HepG2 (cell line): Measurements from ENCODE around the gene AMIGO3. TPM values are rescaled to one million over a fixed set of nuclear protein-coding genes. Genes with fewer than 3 reads are reported as not detected.

Experiments
- BRCA1 ChIP-seq: sonication (generic); formaldehyde crosslinking; IDR thresholded peaks from 2 replicates; pipeline ENCODE4 v1.4.0; 2020; ENCODE audit warnings: missing genetic modification reagents
- CBX1 ChIP-seq: IDR thresholded peaks from one replicate; pipeline ENCODE4 v1.6.1; 2016; ENCODE audit warnings: antibody characterized with exemption, low read depth
- CREB1 ChIP-seq, 2 experiments: fragments of 450-650 bp in 1 of 2; IDR thresholded peaks; 2 replicates each; pipeline ENCODE4 v1.6.1; 2016 to 2017; ENCODE audit warnings: control low read depth in 1 of 2, mild to moderate bottlenecking in 1 of 2, missing compliant biosample characterization in 1 of 2, missing genetic modification characterization in 1 of 2
- FOXP1 ChIP-seq, 2 experiments: fragments of 450-650 bp in 1 of 2; IDR thresholded peaks; 2 replicates each; pipeline ENCODE4 v1.6.1; 2017 to 2018; ENCODE audit warnings: antibody characterized with exemption in 1 of 2
- HMG20B ChIP-seq: conservative IDR thresholded peaks from 2 replicates; pipeline ENCODE4 v1.6.1; 2016; ENCODE audit warnings: missing genetic modification reagents, missing compliant biosample characterization
- JARID2 ChIP-seq: sonication (generic); formaldehyde crosslinking; IDR thresholded peaks from 2 replicates; pipeline ENCODE4 v1.8.1; 2023; ENCODE audit warnings: missing genetic modification reagents, inconsistent platforms; ENCODE audit not compliant: insufficient replicate concordance
- MYC ChIP-seq: sonication (generic); formaldehyde crosslinking; IDR thresholded peaks from 2 replicates; pipeline ENCODE4 v1.9.0; 2021; ENCODE audit warnings: missing genetic modification reagents, borderline replicate concordance
- PATZ1 ChIP-seq: sonication (generic); formaldehyde crosslinking; IDR thresholded peaks from 2 replicates; pipeline ENCODE4 v1.4.0; 2020; ENCODE audit warnings: missing genetic modification reagents
- POLR2AphosphoS2 ChIP-seq: IDR thresholded peaks from 2 replicates; pipeline ENCODE4 v1.6.1; 2011; ENCODE audit warnings: low read depth, low read length, improper control_type of control experiment
- PTBP1 ChIP-seq: fragments of 200-400 bp; formaldehyde crosslinking; IDR thresholded peaks from 2 replicates; pipeline ENCODE4 v1.6.1; 2018; ENCODE audit warnings: low read length, low read depth; ENCODE audit not compliant: poor library complexity, severe bottlenecking
- RBM39 ChIP-seq: fragments of 200-400 bp; formaldehyde crosslinking; IDR thresholded peaks from one replicate; pipeline ENCODE4 v1.6.1; 2018; ENCODE audit warnings: antibody characterized with exemption, mild to moderate bottlenecking, low read depth, low read length; ENCODE audit not compliant: poor library complexity, severe bottlenecking
- SATB2 ChIP-seq: sonication (generic); formaldehyde crosslinking; IDR thresholded peaks from 2 replicates; pipeline ENCODE4 v1.5.0; 2020; ENCODE audit warnings: missing genetic modification reagents
- SCMH1 ChIP-seq: sonication (generic); formaldehyde crosslinking; IDR thresholded peaks from 2 replicates; pipeline ENCODE4 v1.9.0; 2021; ENCODE audit warnings: missing genetic modification reagents, mild to moderate bottlenecking, borderline replicate concordance
- TOE1 ChIP-seq: sonication (generic); formaldehyde crosslinking; IDR thresholded peaks from 2 replicates; pipeline ENCODE4 v1.4.0; 2020; ENCODE audit warnings: mild to moderate bottlenecking, missing genetic modification reagents
- U2AF2 ChIP-seq: fragments of 200-400 bp; formaldehyde crosslinking; IDR thresholded peaks from 2 replicates; pipeline ENCODE4 v1.6.1; 2017; ENCODE audit warnings: low read depth, mild to moderate bottlenecking, low read length
- ZNF382 ChIP-seq: sonication (generic); formaldehyde crosslinking; IDR thresholded peaks from 2 replicates; pipeline ENCODE4 v1.5.0; 2020; ENCODE audit warnings: missing genetic modification reagents, mild to moderate bottlenecking, borderline replicate concordance
- ZNF496 ChIP-seq: sonication (generic); formaldehyde crosslinking; IDR thresholded peaks from 2 replicates; pipeline ENCODE4 v1.8.1; 2023; ENCODE audit warnings: mild to moderate bottlenecking, moderate library complexity, missing genetic modification reagents; ENCODE audit not compliant: insufficient replicate concordance
- ZNF562 ChIP-seq: sonication (generic); formaldehyde crosslinking; IDR thresholded peaks from 2 replicates; pipeline ENCODE4 v1.8.0; 2022; ENCODE audit warnings: missing genetic modification reagents, borderline replicate concordance
- ZNF572 ChIP-seq: sonication (generic); formaldehyde crosslinking; IDR thresholded peaks from 2 replicates; pipeline ENCODE4 v1.5.1; 2020; ENCODE audit warnings: mild to moderate bottlenecking, missing genetic modification reagents
- ZNF678 ChIP-seq: sonication (generic); formaldehyde crosslinking; IDR thresholded peaks from 2 replicates; pipeline ENCODE4 v1.4.0; 2020; ENCODE audit warnings: mild to moderate bottlenecking, missing genetic modification reagents
- ZNF850 ChIP-seq: sonication (generic); formaldehyde crosslinking; conservative IDR thresholded peaks from 2 replicates; pipeline ENCODE4 v1.9.0; 2021; ENCODE audit warnings: mild to moderate bottlenecking, missing genetic modification reagents
- polyA plus RNA-seq, 8 experiments: library from polyadenylated mRNA; depleted of rRNA in 3 of 8; stranded (reverse) in 7 of 8; unstranded in 1 of 8; fragments of >200 nt; fragmentation: Illumina TruSeq in 4 of 8; extraction: Trizol in 4 of 8; gene quantifications; 2 replicates each; pipeline versions ENCODE4 v1.2.1 to v1.2.3, GENCODE V29; 2011 to 2016; ENCODE audit warnings: low read depth in 4 of 8, missing spikeins in 1 of 8, mixed read lengths in 1 of 8; ENCODE audit not compliant: insufficient read depth in 1 of 8
- total RNA-seq, 5 experiments: library from RNA; depleted of rRNA; stranded (reverse); fragments of >200 nt; fragmentation: Illumina TruSeq; extraction: Trizol; gene quantifications; 2 replicates each; pipeline ENCODE4 v1.2.3, GENCODE V29; 2016; ENCODE audit warnings: low read depth in 1 of 5
- TF ChIP-seq, protein P1 (sequence below): sonication (generic); formaldehyde crosslinking; IDR thresholded peaks from 2 replicates; pipeline ENCODE4 v1.5.0; 2020; ENCODE audit warnings: mild to moderate bottlenecking, missing genetic modification reagents
- TF ChIP-seq, protein P2 (sequence below), 2 experiments: fragments of 450-650 bp in 1 of 2; sonication (generic) in 1 of 2; formaldehyde crosslinking; IDR thresholded peaks; 2 replicates each; pipeline versions ENCODE4 v1.5.0 to v1.8.0; 2020 to 2022; ENCODE audit warnings: mild to moderate bottlenecking in 1 of 2, missing genetic modification reagents in 1 of 2

The AMIGO3 gene
- total and polyA plus RNA-seq, 2 of the 13 experiments (the other 11 are each of a cell fraction or from before 2014, with no cell fraction given): 0.35 TPM; not detected in 1

DNA sequence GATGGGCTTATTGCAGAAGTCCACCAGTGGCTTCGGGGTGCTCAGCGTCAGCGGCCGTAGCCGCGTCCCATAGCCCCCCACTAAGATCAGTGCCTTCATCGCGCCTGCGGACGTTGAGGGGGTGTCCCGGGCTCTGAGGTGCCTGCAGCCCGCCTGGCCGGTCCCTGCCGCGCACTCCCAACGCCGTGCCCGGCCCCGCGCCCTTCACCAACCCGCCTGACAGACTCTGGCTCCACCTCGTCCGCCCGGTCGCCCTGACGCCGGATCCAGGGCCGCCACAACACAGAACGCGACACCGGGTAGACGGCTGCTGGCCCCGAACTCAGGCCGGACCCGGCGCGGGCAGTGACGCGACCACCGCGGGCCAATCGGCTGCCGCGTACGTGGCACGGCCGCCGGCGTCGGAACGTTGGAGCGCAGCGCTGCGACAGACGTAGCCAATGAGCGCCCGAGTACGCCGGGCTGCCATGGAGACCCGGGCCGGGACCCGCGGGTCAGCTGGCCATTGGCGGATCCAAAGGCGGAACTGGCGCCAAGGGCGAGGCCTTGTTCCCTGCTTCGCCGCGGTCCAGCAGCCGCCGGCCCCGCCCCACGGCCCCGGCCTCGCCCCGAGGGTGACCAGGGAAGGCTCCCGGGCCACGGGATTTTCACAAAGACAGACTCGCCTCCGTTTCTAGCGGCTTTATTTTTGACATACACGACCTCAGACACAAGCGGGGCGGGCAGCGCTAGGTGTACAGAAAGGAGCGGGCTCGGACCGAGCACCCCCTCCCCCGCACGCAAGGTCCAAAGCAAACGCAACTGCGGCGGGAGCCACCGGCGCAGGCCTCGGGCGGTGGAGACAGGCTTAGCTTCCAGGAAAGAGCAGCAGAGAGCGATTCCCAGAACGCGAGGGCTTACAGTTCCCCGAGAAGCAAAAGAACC lies 4.4 kb upstream of the AMIGO3 start, which contains the start of gene GMPPB (continued):
- no peak for TF ChIP-seq ZNF850 (CRISPR knock-in tag)
- TF ChIP-seq ZNF496 (CRISPR knock-in tag): no peak
- no peak for TF ChIP-seq TOE1 (CRISPR knock-in tag)
- no peak; the same call in 1 of the 2 replicates for TF ChIP-seq HMG20B (CRISPR knock-in tag)
- peak; percentile 52; the same call in 1 of the 2 replicates for TF ChIP-seq POLR2AphosphoS2
- no peak for TF ChIP-seq SCMH1 (CRISPR knock-in tag)
- no peak for TF ChIP-seq ZNF382 (CRISPR knock-in tag)
- no peak for TF ChIP-seq ZNF572 (CRISPR knock-in tag)
- TF ChIP-seq ZNF562 (CRISPR knock-in tag): no peak
- TF ChIP-seq U2AF2: no peak
- TF ChIP-seq MYC (CRISPR knock-in tag): peak; percentile 33; the same call in 1 of the 2 replicates
- TF ChIP-seq PATZ1 (CRISPR knock-in tag): no peak
- TF ChIP-seq PTBP1: peak; percentile 55
- no peak for TF ChIP-seq FOXP1 (IDR thresholded peaks at IDR 0.05)
- no peak for TF ChIP-seq FOXP1 (CRISPR knock-in tag; IDR thresholded peaks at IDR 0.05)
- no peak for TF ChIP-seq ZNF678 (CRISPR knock-in tag)
- no peak for TF ChIP-seq CBX1
- TF ChIP-seq, protein P1, sequence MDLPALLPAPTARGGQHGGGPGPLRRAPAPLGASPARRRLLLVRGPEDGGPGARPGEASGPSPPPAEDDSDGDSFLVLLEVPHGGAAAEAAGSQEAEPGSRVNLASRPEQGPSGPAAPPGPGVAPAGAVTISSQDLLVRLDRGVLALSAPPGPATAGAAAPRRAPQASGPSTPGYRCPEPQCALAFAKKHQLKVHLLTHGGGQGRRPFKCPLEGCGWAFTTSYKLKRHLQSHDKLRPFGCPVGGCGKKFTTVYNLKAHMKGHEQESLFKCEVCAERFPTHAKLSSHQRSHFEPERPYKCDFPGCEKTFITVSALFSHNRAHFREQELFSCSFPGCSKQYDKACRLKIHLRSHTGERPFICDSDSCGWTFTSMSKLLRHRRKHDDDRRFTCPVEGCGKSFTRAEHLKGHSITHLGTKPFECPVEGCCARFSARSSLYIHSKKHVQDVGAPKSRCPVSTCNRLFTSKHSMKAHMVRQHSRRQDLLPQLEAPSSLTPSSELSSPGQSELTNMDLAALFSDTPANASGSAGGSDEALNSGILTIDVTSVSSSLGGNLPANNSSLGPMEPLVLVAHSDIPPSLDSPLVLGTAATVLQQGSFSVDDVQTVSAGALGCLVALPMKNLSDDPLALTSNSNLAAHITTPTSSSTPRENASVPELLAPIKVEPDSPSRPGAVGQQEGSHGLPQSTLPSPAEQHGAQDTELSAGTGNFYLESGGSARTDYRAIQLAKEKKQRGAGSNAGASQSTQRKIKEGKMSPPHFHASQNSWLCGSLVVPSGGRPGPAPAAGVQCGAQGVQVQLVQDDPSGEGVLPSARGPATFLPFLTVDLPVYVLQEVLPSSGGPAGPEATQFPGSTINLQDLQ: 0 out of 2 replicates have a peak, but pooled peaks have one; percentile 0
- no peak for TF ChIP-seq RBM39
- no peak for TF ChIP-seq SATB2 (CRISPR knock-in tag)
- no peak for TF ChIP-seq JARID2
- TF ChIP-seq, protein P2, sequence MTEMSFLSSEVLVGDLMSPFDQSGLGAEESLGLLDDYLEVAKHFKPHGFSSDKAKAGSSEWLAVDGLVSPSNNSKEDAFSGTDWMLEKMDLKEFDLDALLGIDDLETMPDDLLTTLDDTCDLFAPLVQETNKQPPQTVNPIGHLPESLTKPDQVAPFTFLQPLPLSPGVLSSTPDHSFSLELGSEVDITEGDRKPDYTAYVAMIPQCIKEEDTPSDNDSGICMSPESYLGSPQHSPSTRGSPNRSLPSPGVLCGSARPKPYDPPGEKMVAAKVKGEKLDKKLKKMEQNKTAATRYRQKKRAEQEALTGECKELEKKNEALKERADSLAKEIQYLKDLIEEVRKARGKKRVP (CRISPR knock-in tag; IDR thresholded peaks at IDR 0.05): peak in 1 of 2 experiments; percentile 51; a peak in 2 of 4 replicates
- TF ChIP-seq BRCA1: no peak
- peak; percentile 96 for TF ChIP-seq CREB1 (IDR thresholded peaks at IDR 0.05)
- TF ChIP-seq CREB1 (CRISPR knock-in tag; IDR thresholded peaks at IDR 0.05): peak; percentile 76; the same call in 1 of the 2 replicates
